Lower leg skin (tissue), 3 donors: ENCODE results near the gene PGAP3.

Source experiments
- CTCF ChIP-seq, 3 donors: fragments of 450-650 bp; IDR thresholded peaks; one replicate each; pipeline ENCODE4 v1.5.1; 2016; ENCODE audit warnings: antibody characterized with exemption in 3 of 3, mild to moderate bottlenecking in 3 of 3, moderate library complexity in 2 of 3
- POLR2A ChIP-seq, 2 donors: fragments of 450-650 bp; IDR thresholded peaks; one replicate each; pipeline ENCODE4 v1.6.1; 2016 to 2017; ENCODE audit warnings: antibody characterized with exemption in 2 of 2, mild to moderate bottlenecking in 1 of 2, moderate library complexity in 1 of 2

GRCh38 chr17:39623356-39623950 is 64.4 kb downstream of the PGAP3 start:
- TF ChIP-seq CTCF (IDR thresholded peaks at IDR 0.05) (peak in 2 of 3 donors; percentile 88 to 92), POLR2A (IDR thresholded peaks at IDR 0.05) (no peak)
